B cell (primary cell): ENCODE measurements around the gene SAFB. TPM values are rescaled to one million over a fixed set of nuclear protein-coding genes. Genes with fewer than 3 reads are reported as not detected.

Experiments used
- ATAC-seq: fragments of 200-7000 bp; cut with Tn5 transposase; one replicate; pipeline ENCODE4 v1.10.0; 2021; ENCODE audit warnings: low read depth, mild to moderate bottlenecking, moderate number of reproducible peaks, moderate library complexity
- CTCF ChIA-PET: fragments of 350-600 bp; sonication (Branson Sonifier 250); formaldehyde crosslinking; loops from one replicate; lab custom pipeline; 2021; ENCODE audit warnings: antibody characterized with exemption, inconsistent platforms; lab: Charles Lee
- POLR2A ChIA-PET: fragments of 350-600 bp; sonication (Branson Sonifier 250); formaldehyde crosslinking; loops from one replicate; lab custom pipeline; 2021; ENCODE audit warnings: antibody characterized with exemption; lab: Charles Lee
- DNase-seq: peaks from one replicate; pipeline ENCODE4 v3.0.0; 2013
- H2AFZ ChIP-seq: 2 replicates; pipeline ENCODE4 v1.6.1; 2012; ENCODE audit warnings: mild to moderate bottlenecking, low read depth, low read length; ENCODE audit not compliant: insufficient read depth, poor library complexity, severe bottlenecking
- H3K27ac ChIP-seq, 2 donors: 1 replicate in 1 of 2; 2 replicates in 1 of 2; pipeline ENCODE4 v1.5.1; 2012 to 2013; ENCODE audit warnings: low read length in 2 of 2, mild to moderate bottlenecking in 2 of 2, moderate library complexity in 1 of 2
- H3K27me3 ChIP-seq, 4 experiments: fragments of 200-600 bp in 1 of 4; sonication (generic) in 1 of 4; replicated peaks in 1 of 4; 1 replicate in 2 of 4; 2 replicates in 2 of 4; pipeline versions ENCODE4 v1.6.1 to v1.7.0; 2013 to 2016; ENCODE audit warnings: low read length in 3 of 4, mild to moderate bottlenecking in 2 of 4, mixed read lengths in 1 of 4, moderate library complexity in 1 of 4; ENCODE audit not compliant: insufficient read depth in 4 of 4, control insufficient read depth in 3 of 4; ENCODE audit errors: control extremely low read depth in 1 of 4
- H3K36me3 ChIP-seq, 2 experiments: replicated peaks in 1 of 2; 1 replicate in 1 of 2; 2 replicates in 1 of 2; pipeline versions ENCODE4 v1.6.1 to v1.7.1; 2013; ENCODE audit warnings: low read length in 1 of 2; ENCODE audit not compliant: insufficient read depth in 2 of 2, control insufficient read depth in 1 of 2; ENCODE audit errors: control extremely low read depth in 1 of 2, extremely low read depth in 1 of 2
- H3K4me1 ChIP-seq, 2 donors: fragments of 200-600 bp in 1 of 2; sonication (generic) in 1 of 2; 1 replicate in 1 of 2; 2 replicates in 1 of 2; pipeline versions ENCODE4 v1.5.1 to v1.6.1; 2013 to 2017; ENCODE audit warnings: low read length in 2 of 2; ENCODE audit not compliant: control insufficient read depth in 2 of 2, insufficient read depth in 2 of 2
- H3K4me2 ChIP-seq: replicated peaks from 2 replicates; pipeline ENCODE3; 2012; ENCODE audit warnings: mild to moderate bottlenecking, low read depth, low read length; ENCODE audit not compliant: poor library complexity, severe bottlenecking
- H3K4me3 ChIP-seq, 5 experiments: fragments of 200-600 bp in 1 of 5; sonication (generic) in 1 of 5; 1 replicate in 3 of 5; 2 replicates in 2 of 5; pipeline versions ENCODE4 v1.5.1 to v1.7.0; 2011 to 2016; ENCODE audit warnings: low read length in 4 of 5, mild to moderate bottlenecking in 4 of 5, low read depth in 2 of 5, control low read depth in 1 of 5, moderate library complexity in 1 of 5; ENCODE audit not compliant: insufficient read depth in 1 of 5; ENCODE audit errors: control extremely low read depth in 1 of 5, extremely low read depth in 1 of 5
- H3K79me2 ChIP-seq: fragments of 200-600 bp; sonication (generic); one replicate; pipeline ENCODE4 v1.6.0; 2016; ENCODE audit warnings: low read length; ENCODE audit not compliant: control insufficient read depth, insufficient read depth
- H3K9ac ChIP-seq: fragments of 200-600 bp; sonication (generic); 2 replicates; pipeline ENCODE4 v1.6.1; 2017; ENCODE audit warnings: mild to moderate bottlenecking, low read length, moderate library complexity
- H3K9me3 ChIP-seq, 3 donors: one replicate each; pipeline versions ENCODE4 v1.6.1 to v1.7.1; 2013; ENCODE audit warnings: low read length in 2 of 3; ENCODE audit not compliant: control insufficient read depth in 2 of 3, insufficient read depth in 1 of 3; ENCODE audit errors: control extremely low read depth in 1 of 3
- H4K20me1 ChIP-seq: 2 replicates; pipeline ENCODE4 v1.6.0; 2012; ENCODE audit warnings: mild to moderate bottlenecking, low read length; ENCODE audit not compliant: insufficient read depth, control insufficient read depth, poor library complexity, severe bottlenecking
- H3K27ac Mint-ChIP-seq: one replicate; pipeline ENCODE4 v1.8.0; 2021; ENCODE audit warnings: mixed read lengths
- H3K27me3 Mint-ChIP-seq: one replicate; pipeline ENCODE4 v1.8.0; 2021; ENCODE audit warnings: mixed read lengths
- H3K4me1 Mint-ChIP-seq: one replicate; pipeline ENCODE4 v1.8.0; 2021; ENCODE audit warnings: mixed read lengths
- H3K4me3 Mint-ChIP-seq: one replicate; pipeline ENCODE4 v1.8.0; 2021; ENCODE audit warnings: mixed read lengths
- H3K9me3 Mint-ChIP-seq: one replicate; pipeline ENCODE4 v1.8.0; 2022; ENCODE audit warnings: mixed read lengths; ENCODE audit not compliant: insufficient read depth
- EZH2 ChIP-seq: IDR thresholded peaks from 2 replicates; pipeline ENCODE4 v1.6.1; 2012; ENCODE audit warnings: borderline replicate concordance, low read depth, mild to moderate bottlenecking, moderate library complexity, low read length; ENCODE audit not compliant: insufficient read depth, poor library complexity, severe bottlenecking
- WGBS: methylation state at CpG from one replicate; pipeline ENCODE4 v1.1.5; 2013; ENCODE audit warnings: missing lambda C conversion rate; ENCODE audit not compliant: insufficient coverage; 5-methylcytosine and 5-hydroxymethylcytosine counted together
- intact Hi-C: fragments of 100-400 bp; cut with micrococcal nuclease; formaldehyde crosslinking; loops from one replicate; pipeline ENCODE4 v1.10.0; 2022
- polyA plus RNA-seq: library from polyadenylated mRNA; depleted of rRNA; stranded (reverse); fragments of >200 nt; gene quantifications from 2 replicates; pipeline ENCODE4 v1.2.3, GENCODE V29; 2012
- total RNA-seq, 2 donors: library from RNA; stranded (reverse); fragments of 120-200 nt in 1 of 2; gene quantifications; 1 replicate in 1 of 2; 2 replicates in 1 of 2; pipeline versions ENCODE4 v1.2.3 to v1.2.4, GENCODE V29; 2013 to 2022
- TF ChIP-seq, protein P1 (sequence below): fragments of 200-600 bp; IDR thresholded peaks from one replicate; pipeline ENCODE4 v1.8.0; 2022; ENCODE audit warnings: antibody characterized with exemption, mild to moderate bottlenecking

The SAFB gene
- total and polyA plus RNA-seq, 2 donors (not counting 1 experiment from before 2014, with no cell fraction given), result 91.0 to 221 TPM

DNA sequence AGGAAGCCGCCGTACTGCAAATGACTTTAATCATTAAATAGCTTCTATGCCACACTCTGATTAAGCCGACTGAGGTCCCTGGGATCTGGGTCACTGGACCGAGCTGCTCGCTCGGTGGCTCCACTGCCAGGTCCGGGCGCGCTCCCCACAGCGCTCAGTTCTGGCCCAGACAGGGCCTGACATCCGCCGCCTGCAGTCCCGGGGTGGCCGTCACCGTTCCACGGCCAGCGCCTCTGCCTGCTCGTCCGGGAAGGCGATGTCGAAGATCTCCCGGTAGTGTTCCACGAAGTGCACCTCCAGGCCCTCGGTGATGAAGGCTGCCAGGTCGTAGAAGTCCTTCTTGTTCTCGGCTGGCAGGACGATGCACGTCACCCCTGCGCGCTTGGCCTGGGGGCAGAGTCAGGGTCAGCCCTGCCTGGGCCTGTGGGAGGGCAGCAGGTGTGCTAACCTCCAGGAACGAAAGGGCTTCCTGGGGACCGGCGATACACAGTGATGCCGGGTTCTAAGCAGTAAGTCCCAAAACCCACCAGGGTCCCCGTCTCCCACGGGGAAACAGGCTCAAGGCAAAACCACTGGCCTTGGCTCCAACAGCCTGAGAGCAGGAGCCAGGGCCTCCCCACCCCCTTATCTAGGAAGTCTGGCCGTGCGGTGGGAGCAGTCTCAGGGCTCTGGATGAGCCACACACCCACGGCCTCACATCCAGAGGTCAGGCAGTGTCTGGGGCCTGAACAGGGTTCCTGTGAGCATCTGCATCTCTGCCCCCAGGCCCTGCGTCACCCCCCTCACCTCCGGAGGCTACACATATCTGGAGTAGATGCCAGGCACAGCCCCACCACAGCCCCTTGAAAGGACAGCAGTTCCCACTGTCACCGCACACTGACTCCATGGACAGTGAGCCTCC is 69.2 kb downstream of the SAFB start:
- Mint-ChIP-seq H3K4me1 (peaks cover 33% of the 10 kb centered on the region), H3K9me3 (no peaks in the 10 kb centered on the region), H3K27me3 (no peaks in the 10 kb centered on the region), H3K27ac (peak overlapping the region; percentile 93), H3K4me3 (peak overlapping the region; percentile 94)
- Histone ChIP-seq H3K9me3 (peaks cover 0 to 12% (median 0%) of the 10 kb centered on the region in 3 donors), H3K4me1 (peaks cover 7 to 29% of the 10 kb centered on the region in 2 donors), H3K27me3 (no peaks in the 10 kb centered on the region), H3K79me2 (peaks cover 41% of the 10 kb centered on the region), H3K4me3 (no peak overlapping the region), H4K20me1 (peaks cover 69% of the 10 kb centered on the region), H3K4me2 (peak overlapping the region; percentile 85), H3K36me3 (peaks cover 0 to 52% of the 10 kb centered on the region in 2 experiments), H3K27ac (peak overlapping the region in 1 of 2 donors; percentile 88), H3K9ac (no peak overlapping the region), H2AFZ (no peak overlapping the region)
- DNase-seq (peak; percentile 46), ATAC-seq (no peak)
- CTCF ChIA-PET, result interaction anchor here (3.1 kb wide), 1 partner anchor 28 kb away, joined by 31 read pairs; the partner anchor contains the start of genes CATSPERD and LONP1
- POLR2A ChIA-PET, result interaction anchor here (1.1 kb wide), 1 partner anchor 212 kb away, joined by 3 read pairs; no protein-coding TSS in a partner anchor
- TF ChIP-seq, protein P1, sequence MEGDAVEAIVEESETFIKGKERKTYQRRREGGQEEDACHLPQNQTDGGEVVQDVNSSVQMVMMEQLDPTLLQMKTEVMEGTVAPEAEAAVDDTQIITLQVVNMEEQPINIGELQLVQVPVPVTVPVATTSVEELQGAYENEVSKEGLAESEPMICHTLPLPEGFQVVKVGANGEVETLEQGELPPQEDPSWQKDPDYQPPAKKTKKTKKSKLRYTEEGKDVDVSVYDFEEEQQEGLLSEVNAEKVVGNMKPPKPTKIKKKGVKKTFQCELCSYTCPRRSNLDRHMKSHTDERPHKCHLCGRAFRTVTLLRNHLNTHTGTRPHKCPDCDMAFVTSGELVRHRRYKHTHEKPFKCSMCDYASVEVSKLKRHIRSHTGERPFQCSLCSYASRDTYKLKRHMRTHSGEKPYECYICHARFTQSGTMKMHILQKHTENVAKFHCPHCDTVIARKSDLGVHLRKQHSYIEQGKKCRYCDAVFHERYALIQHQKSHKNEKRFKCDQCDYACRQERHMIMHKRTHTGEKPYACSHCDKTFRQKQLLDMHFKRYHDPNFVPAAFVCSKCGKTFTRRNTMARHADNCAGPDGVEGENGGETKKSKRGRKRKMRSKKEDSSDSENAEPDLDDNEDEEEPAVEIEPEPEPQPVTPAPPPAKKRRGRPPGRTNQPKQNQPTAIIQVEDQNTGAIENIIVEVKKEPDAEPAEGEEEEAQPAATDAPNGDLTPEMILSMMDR, result no peak
- TF ChIP-seq EZH2, result no peak
- WGBS, result 76% methylated on average over 42 of the region's 42 CpGs
- intact Hi-C loops, result loop anchor here (5.0 kb wide), 1 partner anchor 970 kb away; the partner anchor contains the start of gene DPP9

DNA sequence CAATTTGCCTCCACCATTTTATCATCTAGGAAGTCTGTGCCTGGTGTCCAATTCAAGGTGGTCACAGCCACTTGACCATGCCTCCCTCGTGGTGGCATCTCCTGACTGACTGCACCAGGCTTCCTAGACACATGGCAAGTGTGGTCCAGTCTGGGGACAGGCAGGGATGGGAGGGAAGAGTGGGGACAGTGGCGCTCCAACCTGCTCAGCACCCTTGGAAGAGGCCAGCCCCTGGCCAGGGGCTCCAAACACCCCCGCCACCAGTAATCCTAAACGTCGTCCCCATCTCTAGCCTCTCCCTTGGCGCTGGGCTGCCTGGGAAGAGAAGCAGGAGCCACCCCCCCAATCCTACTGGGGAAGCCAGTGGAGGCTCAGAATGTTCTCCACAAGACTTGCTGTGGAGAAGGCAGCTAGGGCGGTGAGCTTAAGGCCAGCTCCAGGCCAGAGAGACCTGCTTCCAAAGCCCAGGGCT is 69.9 kb downstream of the SAFB start:
- Mint-ChIP-seq H3K4me1 (peaks cover 33% of the 10 kb centered on the region), H3K27me3 (no peaks in the 10 kb centered on the region), H3K27ac (peak overlapping the region; percentile 86), H3K9me3 (no peaks in the 10 kb centered on the region), H3K4me3 (peak overlapping the region; percentile 77)
- DNase-seq, result peak; percentile 40
- no peak for ATAC-seq
- peaks cover 41% of the 10 kb centered on the region for H3K79me2 ChIP-seq
- H3K27me3 ChIP-seq, result no peaks in the 10 kb centered on the region
- no peak overlapping the region for H3K27ac ChIP-seq
- POLR2A ChIA-PET, result no interaction called here
- peaks cover 0 to 52% of the 10 kb centered on the region in 2 experiments for H3K36me3 ChIP-seq
- no peak overlapping the region for H2AFZ ChIP-seq
- WGBS, result 80% methylated on average over 6 of the region's 7 CpGs
- intact Hi-C loops, result loop anchor here (5.0 kb wide), 1 partner anchor 970 kb away; the partner anchor contains the start of gene DPP9
- H3K4me3 ChIP-seq, result no peak overlapping the region
- CTCF ChIA-PET, result no interaction called here
- H3K4me1 ChIP-seq, result peaks cover 3 to 23% of the 10 kb centered on the region in 2 donors
- no peak overlapping the region for H3K4me2 ChIP-seq
- peaks cover 76% of the 10 kb centered on the region for H4K20me1 ChIP-seq
- TF ChIP-seq, protein P1, result no peak
- no peak for TF ChIP-seq EZH2
- H3K9ac ChIP-seq, result no peak overlapping the region
- peaks cover 0 to 7% (median 0%) of the 10 kb centered on the region in 3 donors for H3K9me3 ChIP-seq
